ENCODE measurements around the gene PRSS38.

PRSS38 gene

DNA sequence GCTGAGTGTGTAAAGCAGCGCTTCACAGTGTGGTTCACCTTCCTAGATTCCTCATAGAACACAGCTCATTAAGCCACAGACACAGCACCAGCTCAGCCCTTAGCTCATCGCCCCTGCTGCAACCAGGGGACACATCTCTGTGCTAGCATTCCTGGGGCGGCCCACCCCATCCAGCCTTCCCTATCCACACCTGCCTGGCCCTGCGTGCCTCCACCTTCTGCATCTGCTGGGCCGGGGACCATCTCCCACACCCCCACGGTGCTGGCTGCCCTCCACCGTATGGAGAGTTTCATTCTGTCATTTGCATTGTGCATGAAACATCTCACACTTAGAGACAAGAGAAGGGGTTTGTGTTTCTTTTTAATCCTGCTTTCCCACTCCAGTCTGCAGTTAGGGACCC lies 35.8 kb upstream of the PRSS38 start:
- DNase-seq, result no peak

DNA sequence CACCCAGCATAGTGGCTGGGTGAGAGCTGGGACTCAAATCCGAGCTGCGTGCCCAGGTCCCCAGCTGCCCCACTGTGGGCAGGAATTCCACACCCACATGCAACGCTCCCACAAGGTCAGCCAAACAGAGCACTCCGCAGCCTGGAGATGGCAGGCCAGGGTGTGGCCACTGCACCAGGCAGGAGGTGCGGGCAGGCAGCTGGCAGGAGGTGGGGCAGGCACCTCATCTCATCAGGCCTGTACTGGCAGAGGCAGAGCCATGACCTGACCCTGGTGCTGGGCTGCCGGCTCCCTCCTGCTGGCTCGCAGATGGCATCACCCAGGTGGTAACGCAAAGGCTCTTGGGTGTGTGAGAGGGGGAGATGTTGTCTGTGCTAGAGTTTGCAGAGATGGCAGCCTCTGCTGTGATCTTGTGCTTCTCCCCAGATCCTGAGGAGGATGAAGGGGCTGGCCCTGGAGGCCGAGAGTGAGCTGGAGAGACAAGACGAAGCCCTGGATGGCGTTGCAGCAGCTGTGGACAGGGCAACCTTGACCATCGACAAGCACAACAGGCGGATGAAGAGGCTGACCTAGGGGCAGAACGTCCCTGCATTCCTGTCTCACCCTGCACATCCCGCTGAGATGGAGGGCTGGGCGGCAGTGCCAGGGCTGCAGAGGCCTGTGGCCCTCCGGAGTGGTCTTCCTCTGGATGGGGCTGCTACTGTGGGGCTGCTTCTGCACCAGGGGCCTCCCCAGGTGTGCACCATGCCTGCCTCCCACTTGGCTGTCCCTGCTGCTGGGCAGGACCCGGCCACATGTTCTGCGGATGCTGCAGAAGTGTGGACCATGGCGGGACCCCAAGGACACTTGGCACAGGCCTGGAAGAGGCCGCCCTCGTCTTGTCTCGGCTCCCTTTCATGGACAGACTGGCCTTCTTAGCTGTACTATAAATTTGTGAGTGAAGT lies 35.1 kb upstream of the PRSS38 start:
- no peak for DNase-seq

DNA sequence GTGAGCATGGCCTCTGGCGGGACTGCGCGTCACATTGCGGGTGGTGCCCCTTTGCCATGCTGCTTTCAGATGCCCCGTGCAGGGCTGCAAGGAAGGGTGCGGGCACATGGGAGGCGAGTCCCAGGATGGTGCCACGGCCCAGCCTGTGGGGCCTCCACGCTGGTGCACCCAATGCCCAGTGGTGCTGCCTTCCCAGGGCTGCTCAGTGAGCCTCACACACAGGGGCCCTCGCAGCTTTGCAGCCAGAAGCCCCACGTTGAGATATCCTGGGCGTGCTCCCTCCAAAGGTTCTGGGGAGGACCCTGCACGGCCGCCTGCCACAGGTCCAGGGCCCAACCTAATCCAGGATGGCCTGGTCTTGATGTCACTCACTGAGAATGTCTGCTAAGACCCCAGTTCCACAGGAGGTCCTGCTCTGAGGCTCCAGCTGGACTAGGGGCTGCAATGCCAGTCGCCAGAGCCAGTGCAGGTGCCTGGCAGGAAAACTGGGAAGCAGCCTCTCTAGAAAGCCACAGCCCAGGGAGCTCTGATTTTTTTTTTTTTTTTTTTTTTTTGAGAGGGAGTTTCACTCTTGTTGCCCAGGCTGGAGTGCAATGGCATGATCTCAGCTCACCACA lies 34.1 kb upstream of the PRSS38 start:
- DNase-seq, result no peak

DNA sequence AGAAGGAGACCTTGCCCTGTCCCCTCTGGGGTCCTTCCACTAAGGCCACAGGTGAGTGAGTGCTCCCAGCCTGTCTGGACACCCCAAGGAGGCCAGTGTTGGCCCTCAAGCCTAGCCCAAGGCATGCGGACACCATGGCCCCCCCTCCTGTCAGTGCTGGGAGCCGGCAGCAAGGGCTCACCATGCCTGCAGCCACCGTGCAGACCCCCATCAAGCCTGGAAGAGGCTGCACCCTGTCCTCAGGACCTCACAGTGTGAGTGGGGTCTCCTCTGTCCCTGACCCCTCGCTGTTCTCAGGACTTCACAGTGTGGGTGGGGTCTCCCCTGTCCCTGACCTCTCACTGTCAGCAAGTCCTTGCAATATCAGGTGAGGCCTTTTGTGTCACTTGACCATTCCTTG lies 33.2 kb upstream of the PRSS38 start:
- no peak for DNase-seq

DNA sequence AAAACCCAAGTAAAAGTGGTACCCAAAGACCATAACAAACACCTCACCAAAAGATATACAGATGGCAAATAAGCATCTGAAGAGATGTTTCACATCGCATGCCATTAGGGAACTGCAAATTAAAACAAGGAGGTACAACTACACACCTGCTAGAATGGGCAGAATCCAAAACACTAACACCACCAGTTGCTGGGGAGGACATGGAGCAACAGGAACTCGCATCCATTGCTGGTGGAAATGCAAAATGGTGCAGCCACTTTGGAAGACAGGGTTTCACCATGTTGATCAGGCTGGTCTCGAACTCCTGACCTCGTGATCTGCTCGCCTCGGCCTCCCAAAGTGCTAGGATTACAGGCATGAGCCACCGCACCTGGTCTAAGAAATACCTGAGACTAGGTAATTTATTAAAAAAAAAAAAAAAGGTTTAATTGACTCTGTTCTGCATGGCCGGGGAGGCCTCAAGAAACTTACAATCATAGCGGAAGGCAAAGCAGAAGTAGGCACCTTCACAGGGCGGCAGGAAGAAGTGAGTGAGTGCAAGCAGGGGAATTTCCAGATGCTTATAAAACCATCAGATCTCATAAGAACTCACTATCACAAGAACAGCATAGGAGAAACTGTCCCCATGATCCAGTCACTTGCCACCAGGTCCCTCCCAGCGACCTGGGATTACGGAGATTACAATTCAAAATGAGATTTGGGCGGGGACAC lies 30.2 kb upstream of the PRSS38 start:
- no peak for DNase-seq

DNA sequence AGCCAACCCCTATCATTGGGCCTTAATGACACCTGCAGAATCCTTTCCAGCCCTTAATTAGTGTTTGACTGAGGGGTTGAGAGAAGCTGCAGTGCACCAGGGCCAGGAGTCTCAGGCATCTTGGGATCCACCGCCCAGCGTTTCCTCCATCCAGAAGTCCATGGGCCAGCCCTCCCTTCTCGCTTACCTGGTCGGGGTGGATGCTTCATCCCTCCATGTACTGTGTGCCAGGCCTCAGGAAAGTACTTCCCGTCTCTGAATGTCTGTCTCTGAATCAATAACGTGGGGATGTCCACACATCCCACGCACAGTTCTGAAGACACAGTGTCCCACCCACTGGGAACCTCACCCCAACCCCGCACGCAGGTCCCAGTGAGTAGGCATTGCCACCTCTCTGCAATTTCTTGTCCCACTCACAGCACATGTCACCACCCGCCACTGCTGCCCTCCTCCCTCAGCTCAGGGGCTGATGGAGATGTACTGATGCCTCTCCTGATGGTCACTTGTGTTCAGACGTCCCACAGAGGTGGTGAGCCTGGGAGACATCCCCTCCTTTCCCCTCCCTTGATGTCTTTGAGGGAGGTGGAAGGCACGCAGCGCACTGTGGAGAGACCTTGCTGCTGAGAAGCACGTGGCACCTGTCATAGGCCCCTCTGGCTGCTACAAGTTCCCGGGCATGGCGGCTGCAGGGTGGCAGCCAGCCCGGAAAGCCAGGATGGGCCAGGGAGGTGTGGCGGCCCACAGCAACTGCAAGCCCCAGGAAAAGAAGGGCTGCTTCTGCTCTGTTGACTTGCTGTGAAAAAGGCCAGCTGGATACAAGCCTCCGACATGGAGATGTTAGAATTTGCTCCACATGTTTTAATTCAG lies 29.4 kb upstream of the PRSS38 start:
- DNase-seq, result no peak

DNA sequence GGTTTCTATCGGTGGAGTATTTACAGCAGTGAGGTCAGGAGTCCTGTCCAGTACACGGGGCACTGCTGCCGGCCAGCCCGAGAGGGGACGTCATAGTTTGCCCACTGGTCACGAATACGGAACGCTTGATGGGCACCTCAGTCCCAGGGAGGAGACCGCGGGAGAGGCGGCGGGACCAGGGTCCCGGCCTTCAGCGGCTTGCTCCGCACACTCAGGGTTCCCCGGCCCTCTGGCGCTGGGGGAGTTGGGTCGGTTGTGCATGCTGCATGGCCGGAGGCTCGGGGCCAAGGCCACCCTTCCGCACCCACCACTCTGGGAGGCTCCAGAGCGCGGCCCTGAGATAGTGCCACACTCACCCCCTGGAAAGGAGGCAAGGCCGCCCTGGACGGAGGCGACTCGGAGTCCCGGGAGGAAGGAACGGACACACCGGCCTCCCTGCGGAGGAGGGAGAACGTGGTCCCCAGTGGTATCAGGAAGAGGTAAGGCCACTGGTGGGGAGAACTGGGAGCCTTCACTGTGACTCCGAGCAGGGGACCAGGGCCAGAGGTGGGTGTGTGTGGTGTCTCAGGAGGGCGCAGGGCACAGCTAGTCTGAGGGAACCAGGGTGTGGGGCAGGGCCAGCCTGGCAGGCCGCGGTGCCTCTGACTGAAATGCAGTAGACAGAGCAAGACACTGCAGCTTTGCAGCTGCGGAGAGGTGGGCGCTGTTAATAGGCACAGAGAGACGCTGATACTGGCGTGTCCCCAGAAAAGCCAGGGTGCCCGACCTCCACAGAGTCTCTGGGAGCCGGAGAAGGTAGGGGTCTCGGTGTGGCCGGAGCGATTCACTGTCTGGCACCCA lies 28.6 kb upstream of the PRSS38 start:
- peak in 2 of 6 experiments; percentile 43 to 55 for DNase-seq

DNA sequence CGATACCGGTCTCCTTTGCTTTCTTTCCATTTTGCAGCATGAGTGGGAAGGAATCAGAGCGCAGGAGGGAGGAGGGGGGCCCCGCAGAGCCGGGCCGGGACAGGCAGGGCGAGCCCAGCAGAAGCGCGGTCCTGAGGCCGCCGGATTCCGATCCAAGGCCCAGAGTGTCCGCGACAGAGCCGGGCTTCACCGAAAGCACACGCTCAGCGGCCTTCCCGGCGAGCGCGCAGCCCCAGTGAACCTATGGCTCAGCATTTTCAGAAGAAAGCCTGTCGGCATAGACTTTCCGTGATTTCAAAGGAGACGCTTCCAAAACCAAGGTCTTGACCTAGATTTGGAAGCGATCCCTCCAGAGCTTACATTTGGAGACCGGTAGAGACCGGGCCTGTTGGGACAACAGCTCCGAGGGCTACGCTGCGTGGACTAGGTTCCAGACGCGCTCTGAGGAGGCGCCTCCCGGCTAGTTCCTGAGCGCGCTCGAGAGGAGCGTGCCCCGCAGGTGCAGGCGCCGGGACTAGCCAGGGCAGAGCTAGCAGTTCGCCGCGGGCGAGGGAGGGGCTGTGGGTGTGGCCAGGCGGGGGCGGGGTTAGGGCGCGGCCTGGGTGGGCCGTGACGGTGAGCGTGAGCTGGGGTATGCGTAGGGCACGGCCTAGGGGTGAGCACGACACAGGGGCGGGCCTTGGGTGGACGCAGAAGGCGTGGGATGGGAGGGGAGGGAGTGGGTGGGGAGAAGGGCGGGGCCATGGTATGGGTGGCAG lies 27.8 kb upstream of the PRSS38 start:
- peak; percentile 91 to 97 (median 96) for DNase-seq

DNA sequence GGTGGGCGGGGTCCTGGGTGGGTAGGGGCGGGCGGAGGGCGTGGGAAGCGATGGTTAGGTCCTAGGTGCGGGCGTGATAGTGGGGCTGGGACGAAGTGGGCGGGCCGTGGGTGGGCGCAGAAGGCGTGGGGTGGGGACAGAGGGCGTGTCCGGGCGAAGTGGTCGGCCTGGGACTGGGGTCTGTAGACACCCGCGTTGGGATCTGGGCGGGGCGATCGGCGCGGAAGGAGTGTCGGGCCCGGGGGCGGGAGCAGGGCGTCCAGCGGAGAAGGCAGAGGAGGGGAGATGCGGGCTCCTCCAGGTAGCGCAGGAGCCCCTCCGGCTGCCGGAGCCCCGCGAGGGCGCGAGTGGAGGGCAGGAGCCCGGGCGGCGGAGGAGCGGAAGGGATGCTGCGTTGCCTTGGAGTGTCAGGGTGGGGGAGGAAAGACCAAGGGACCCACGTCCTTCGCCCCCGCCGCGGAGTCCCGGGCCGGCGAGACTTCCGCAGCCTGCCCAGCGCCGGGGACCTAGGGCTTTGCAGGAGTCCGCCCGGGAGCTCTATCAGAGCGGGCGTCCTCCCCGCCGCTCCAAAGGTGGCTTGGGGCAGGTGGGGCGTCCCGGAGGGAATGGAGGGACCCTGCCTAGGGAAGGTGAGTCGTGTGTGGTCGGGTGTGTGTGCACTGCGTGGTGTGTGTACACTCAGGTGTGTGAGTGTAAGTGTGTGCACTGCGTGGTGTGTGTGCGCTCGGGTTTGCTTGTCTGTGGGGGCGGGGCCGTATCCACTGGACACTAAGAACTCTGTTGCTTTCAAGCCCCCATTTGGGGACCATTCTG lies 27.0 kb upstream of the PRSS38 start:
- DNase-seq, result peak in 3 of 6 experiments; percentile 73 to 93 (median 87)

DNA sequence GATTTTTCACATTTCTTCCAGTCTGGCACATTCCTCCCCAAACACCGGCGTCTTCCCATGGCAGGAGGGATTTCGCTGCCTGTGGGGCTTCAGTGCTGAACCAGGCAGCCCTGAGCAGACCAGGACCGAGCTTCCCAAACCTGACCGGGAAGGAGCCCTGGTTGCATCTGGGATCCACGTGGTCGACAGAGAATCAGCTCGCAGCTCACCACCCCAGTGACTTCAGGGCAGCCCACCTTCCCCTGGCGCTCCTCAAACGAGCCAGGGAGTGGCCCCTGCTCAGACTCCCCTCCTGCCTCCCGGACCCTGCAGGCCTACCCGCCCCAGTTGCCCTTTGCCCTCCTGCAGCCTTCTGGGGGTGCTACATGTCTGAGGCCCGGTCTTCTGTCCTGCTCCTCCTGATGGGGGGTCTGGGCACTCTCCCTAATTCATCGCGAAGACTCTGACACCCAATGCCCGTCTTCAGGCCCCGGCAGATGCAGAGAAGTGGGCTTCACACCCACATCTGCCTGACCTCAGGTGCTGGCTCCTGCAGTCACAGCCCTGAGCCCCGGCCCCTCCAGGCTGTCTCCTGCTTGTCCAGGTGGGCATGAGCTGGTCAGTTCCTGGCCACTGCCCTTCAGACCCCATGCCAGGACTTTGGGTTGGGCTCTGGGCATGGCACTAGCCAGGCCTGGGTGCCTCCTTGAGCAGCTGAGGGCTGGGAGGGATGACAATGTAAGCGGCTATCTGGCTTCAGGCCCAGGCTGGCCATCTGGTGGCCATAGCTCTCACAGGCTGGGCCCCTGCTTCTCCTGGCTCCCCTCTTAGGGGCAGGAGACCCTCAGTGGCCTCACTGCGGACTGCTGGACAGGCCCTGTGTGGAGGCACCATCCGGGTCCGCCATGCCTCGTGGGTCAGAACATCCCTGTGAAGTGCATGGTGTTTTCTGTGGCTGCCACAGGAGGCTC lies 26.1 kb upstream of the PRSS38 start:
- DNase-seq, result no peak

DNA sequence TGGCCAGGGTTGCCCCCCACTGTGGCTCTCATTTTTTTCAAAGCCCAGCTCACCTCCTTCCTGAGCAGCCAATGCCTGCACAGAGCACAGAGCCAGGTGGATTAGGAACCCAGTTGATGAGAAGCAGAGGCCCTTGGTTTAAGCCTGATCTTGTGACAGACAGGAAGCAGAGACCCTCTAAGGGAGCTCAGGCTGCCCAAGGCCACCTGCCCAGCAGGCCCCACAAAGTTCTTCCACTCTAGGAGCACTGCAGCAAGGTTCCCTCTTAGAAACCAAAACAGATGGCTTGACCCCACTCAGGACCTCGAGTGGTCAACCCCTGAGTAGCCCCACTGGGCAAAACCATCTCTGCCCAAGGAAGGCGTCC lies 25.5 kb upstream of the PRSS38 start:
- DNase-seq, result no peak

DNA sequence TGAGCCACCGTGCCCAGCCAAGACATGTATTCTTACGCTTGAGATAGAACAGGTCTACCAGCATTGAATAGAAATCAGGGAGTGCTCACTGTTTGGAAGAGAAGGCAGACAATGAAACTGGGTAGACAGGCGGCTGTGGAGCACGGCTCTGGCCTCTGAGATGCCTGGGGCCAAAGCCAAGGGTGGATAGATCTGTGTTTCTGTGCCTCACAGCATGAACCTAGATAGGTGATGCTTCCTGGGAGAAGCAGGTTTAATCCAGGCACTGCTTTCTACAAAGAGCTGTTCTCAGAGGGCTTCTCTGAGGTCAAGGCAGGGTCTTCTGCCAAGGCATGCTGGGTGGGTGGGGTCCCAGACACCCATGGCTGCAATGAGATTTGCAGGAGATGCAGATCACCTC lies 24.6 kb upstream of the PRSS38 start:
- no peak for DNase-seq

DNA sequence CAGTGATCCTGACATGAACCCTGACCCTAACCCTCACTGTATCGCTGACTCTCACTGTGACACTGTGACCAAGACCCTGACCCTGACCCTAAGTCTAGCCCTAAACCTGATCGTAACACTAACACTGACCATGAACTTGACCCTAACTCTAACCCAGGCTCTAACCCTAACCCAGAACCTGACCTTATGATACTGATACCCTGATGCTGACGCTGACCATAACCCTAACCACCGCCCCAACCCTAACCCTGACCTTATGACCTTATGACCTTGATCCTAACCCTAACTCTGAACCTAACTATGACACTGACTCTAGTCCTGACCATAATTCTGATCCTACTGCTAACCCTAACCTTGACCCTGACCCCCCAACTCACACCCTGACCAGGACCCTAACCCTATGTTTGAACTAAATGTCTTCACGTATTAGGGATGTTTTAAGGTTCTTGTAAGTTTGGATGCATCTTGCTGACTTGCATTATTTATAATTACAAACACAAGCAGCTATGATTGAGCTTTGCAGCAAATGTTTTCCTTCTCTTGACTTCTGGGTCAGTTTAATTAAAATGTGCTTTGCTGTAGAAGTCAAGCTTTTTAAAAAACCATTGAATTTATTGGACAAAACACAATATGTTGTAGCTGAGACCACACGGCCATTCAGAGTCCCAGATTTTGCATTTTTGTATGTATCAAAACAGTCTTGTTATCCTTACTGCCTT lies 23.9 kb upstream of the PRSS38 start:
- DNase-seq, result no peak

DNA sequence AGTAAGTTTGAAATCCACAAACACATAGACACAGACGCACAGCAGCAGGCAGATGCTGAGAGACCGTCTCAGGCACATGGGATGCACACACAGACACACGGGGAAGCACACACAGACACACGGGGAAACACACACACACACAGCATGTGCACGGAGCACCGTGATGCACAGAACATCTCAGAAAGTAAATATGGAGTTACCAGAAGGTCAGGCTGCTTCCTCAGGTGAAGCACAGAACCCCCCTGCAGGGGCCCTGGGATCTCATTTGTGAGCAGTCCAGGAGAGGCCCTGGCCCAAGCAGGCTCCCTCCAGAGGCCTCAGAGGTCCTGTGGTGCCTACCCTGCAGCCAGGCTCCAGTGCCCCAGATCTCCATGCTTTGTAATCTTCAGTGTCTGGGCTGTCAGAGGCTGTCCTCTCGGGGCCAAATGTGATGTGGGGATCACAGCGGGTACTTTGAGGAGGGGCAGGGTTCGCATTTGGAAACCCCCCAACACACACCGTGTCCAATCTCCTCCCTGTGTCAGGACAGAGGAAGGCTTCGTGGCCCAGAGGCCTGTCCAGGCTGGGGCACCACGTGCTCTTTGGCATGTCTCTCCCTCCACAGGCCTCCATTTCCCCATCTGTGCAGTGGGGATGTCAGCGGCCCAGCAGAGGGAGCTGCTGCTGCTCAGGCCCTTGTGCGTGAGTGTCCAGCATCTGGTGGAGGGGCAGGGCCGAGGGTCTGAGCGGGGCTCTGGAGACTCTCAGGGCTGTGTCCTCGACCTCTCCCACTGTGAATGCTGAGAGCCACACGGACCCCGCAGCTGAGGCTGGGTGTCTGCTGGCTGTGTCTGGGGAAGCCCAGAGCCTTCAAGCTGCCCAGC lies 23.0 kb upstream of the PRSS38 start:
- DNase-seq, result no peak

DNA sequence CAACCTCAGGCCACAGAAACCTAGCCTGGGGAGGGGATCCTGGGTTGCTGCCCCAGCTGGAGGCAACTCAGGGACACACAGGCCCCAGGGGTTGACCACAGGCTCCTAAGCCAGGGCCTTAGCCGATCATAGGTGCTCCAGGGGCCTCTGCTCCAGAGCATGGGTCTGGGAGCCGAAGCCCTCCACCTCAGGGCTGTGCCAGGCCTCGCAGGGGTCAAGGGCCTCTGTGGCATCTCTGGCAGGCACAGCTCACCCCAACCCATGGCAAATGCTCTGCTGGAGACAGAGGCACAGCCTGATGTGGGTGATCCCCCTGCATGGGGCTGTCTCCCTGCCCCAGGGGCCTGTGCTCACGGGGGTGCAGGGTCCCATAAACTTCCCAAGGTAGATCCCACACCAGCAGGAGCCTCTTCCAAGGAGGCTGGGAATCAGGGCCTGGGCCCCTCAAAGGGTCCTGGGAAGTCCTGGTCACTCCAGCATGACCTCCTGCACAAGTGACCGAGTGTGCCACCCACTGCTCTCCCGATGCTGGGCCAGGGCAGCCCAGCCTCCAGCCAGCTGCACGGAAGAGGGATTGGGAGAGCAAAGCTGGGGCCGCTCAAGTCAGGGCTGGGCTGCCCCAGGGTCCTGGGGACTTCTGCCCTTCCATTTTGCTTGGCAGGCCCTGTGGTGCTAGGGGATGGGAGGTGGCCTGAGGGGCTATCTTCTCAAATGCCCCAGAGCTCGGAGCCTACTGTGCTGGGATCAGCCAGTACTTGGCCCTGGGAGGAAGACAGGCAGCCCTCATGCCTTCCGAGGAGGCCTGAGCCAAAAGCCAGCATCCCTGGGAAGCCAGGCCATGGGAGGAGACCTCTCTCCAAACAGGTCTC lies 22.2 kb upstream of the PRSS38 start:
- no peak for DNase-seq
